Left lung (tissue), 10 donors: ENCODE data around the gene DEAF1. TPM values are rescaled to one million over a fixed set of nuclear protein-coding genes. Genes with fewer than 3 reads are reported as not detected.

Source experiments
- ATAC-seq: fragments of 200-7000 bp; cut with Tn5 transposase; one replicate; pipeline ENCODE4 v1.9.1; 2020; ENCODE audit warnings: moderate library complexity
- DNase-seq, 4 donors: peaks; one replicate each; pipeline ENCODE4 v3.0.0-alpha.2; 2013 to 2020
- H3K27ac ChIP-seq, 2 donors: fragments of 200-600 bp; sonication (generic) in 1 of 2; one replicate each; pipeline versions ENCODE4 v1.5.0 to v1.8.0; 2020 to 2021
- H3K27me3 ChIP-seq, 2 donors: fragments of 200-600 bp; sonication (generic) in 1 of 2; one replicate each; pipeline versions ENCODE4 v1.5.0 to v1.8.0; 2020 to 2021
- H3K36me3 ChIP-seq, 2 donors: fragments of 200-600 bp; sonication (generic) in 1 of 2; one replicate each; pipeline versions ENCODE4 v1.5.0 to v1.8.0; 2020 to 2021
- H3K4me1 ChIP-seq, 2 donors: fragments of 200-600 bp; one replicate each; pipeline ENCODE4 v1.8.0; 2021
- H3K4me3 ChIP-seq, 2 donors: fragments of 200-600 bp; sonication (generic) in 1 of 2; one replicate each; pipeline versions ENCODE4 v1.5.0 to v1.8.0; 2020 to 2021; ENCODE audit warnings: mild to moderate bottlenecking in 1 of 2
- H3K9me3 ChIP-seq, 2 donors: fragments of 200-600 bp; sonication (generic) in 1 of 2; one replicate each; pipeline versions ENCODE4 v1.5.0 to v1.8.0; 2020 to 2021
- CTCF ChIP-seq, 2 donors: fragments of 200-600 bp; sonication (generic) in 1 of 2; IDR thresholded peaks; one replicate each; pipeline versions ENCODE4 v1.5.0 to v1.8.0; 2021; ENCODE audit warnings: antibody characterized with exemption in 2 of 2
- intact Hi-C, 2 donors: fragments of 100-400 bp; cut with DNase I; formaldehyde crosslinking; loops; one replicate each; pipeline versions ENCODE4 v1.11.2 to v1.14.2; 2022
- polyA plus RNA-seq, 6 donors: library from polyadenylated mRNA; unstranded; fragments of 120-200 nt; gene quantifications; one replicate each; pipeline ENCODE4 v1.2.1, GENCODE V29; 2013; ENCODE audit not compliant: insufficient read length in 6 of 6
- total RNA-seq, 2 donors: library from RNA; stranded (reverse); fragmentation: NEBNext Ultra II Directional; extraction: Animal tissue kit (Norgen Biotek cat#: 25700); gene quantifications; one replicate each; pipeline ENCODE4 v1.2.1, GENCODE V29; 2021
- donor health status: DM: no; HTN: yes; CAD: no.
- donor health status: DM: no; HTN: no; CAD: no.

DEAF1 gene
- total and polyA plus RNA-seq, 8 donors, result 28.3 to 52.9 (median 38.4) TPM

- peaks cover 14 to 74% of the 10 kb centered on the region in 2 donors for H3K27me3 ChIP-seq
- H3K4me1 ChIP-seq, result peaks cover 3 to 48% of the 10 kb centered on the region in 2 donors
- DNase-seq, result peak in 3 of 4 donors; percentile 80 to 96 (median 84)
- ATAC-seq, result peak; percentile 95
- no peak overlapping the region for H3K4me3 ChIP-seq
- peak overlapping the region in 1 of 2 donors; percentile 61 for H3K27ac ChIP-seq
- intact Hi-C loops, result loop anchor here in 1 of 2 donors (5.0 kb wide), 1 partner anchor 66 kb away; no protein-coding TSS in a partner anchor
- no peaks in the 10 kb centered on the region for H3K9me3 ChIP-seq
- peaks cover 0 to 4% of the 10 kb centered on the region in 2 donors for H3K36me3 ChIP-seq
- TF ChIP-seq CTCF (IDR thresholded peaks at IDR 0.05), result peak; percentile 92 to 98
These were observed 33.1 kb upstream of the DEAF1 start for GRCh38 chr11:727859-728748.

- Histone ChIP-seq H3K27ac (no peak overlapping the region), H3K4me3 (no peak overlapping the region), H3K36me3 (peaks cover 0 to 5% of the 10 kb centered on the region in 2 donors), H3K27me3 (peaks cover 16 to 77% of the 10 kb centered on the region in 2 donors), H3K9me3 (no peaks in the 10 kb centered on the region), H3K4me1 (peaks cover 3 to 52% of the 10 kb centered on the region in 2 donors)
- intact Hi-C loops, result loop anchor here in 1 of 2 donors (5.0 kb wide), 1 partner anchor 65 kb away; no protein-coding TSS in a partner anchor
- DNase-seq (no peak), ATAC-seq (no peak)
- no peak for TF ChIP-seq CTCF (IDR thresholded peaks at IDR 0.05)
These were observed 32.3 kb upstream of the DEAF1 start for GRCh38 chr11:727281-727701.

GRCh38 chr11:726278-727220 is 31.5 kb upstream of the DEAF1 start:
- H3K4me3 ChIP-seq, result peak overlapping the region in 1 of 2 donors; percentile 33
- peak in 3 of 4 donors; percentile 54 to 93 (median 79) for DNase-seq
- intact Hi-C loops, result loop anchor here in 1 of 2 donors (5.0 kb wide), 1 partner anchor 64 kb away; no protein-coding TSS in a partner anchor
- no peak for TF ChIP-seq CTCF (IDR thresholded peaks at IDR 0.05)
- H3K9me3 ChIP-seq, result no peaks in the 10 kb centered on the region
- ATAC-seq, result no peak
- peaks cover 23 to 85% of the 10 kb centered on the region in 2 donors for H3K27me3 ChIP-seq
- peaks cover 3 to 59% of the 10 kb centered on the region in 2 donors for H3K4me1 ChIP-seq
- peaks cover 0 to 12% of the 10 kb centered on the region in 2 donors for H3K36me3 ChIP-seq
- peak overlapping the region in 1 of 2 donors; percentile 28 for H3K27ac ChIP-seq

GRCh38 chr11:725624-726202 is 30.7 kb upstream of the DEAF1 start:
- Histone ChIP-seq H3K27ac (peak overlapping the region in 1 of 2 donors; percentile 28), H3K4me3 (peak overlapping the region in 1 of 2 donors; percentile 33), H3K27me3 (peaks cover 29 to 90% of the 10 kb centered on the region in 2 donors), H3K9me3 (no peaks in the 10 kb centered on the region), H3K36me3 (peaks cover 0 to 12% of the 10 kb centered on the region in 2 donors), H3K4me1 (peaks cover 3 to 68% of the 10 kb centered on the region in 2 donors)
- no peak for DNase-seq
- ATAC-seq, result no peak
- intact Hi-C loops, result loop anchor here in 1 of 2 donors (5.0 kb wide), 1 partner anchor 63 kb away; no protein-coding TSS in a partner anchor
- TF ChIP-seq CTCF (IDR thresholded peaks at IDR 0.05), result no peak
